ENCODE measurements around the gene ZC3H4.

The ZC3H4 gene

GRCh38 chr19:47047272-47047762 lies 66.3 kb downstream of the ZC3H4 start:
- Histone ChIP-seq H3K4me1 (ENCODE audit: control insufficient read depth, insufficient read depth, low read length) (peaks cover 7% of the 10 kb centered on the region), H3K9ac (ENCODE audit: low read length in 2 of 2) (no peak overlapping the region), H3K36me3 (ENCODE audit: control insufficient read depth in 2 of 2, insufficient read depth in 2 of 2, low read length in 2 of 2) (no peaks in the 10 kb centered on the region), H3K4me3 (ENCODE audit: low read length in 2 of 2) (peak overlapping the region; percentile 68 to 85), H3K9me3 (ENCODE audit: control insufficient read depth in 2 of 2, low read length in 2 of 2) (no peaks in the 10 kb centered on the region), H3K27me3 (ENCODE audit: control insufficient read depth in 1 of 2, insufficient read depth in 2 of 2, low read length in 2 of 2) (no peaks in the 10 kb centered on the region), H3K27ac (ENCODE audit: low read length) (peak overlapping the region; percentile 62)

GRCh38 chr19:47045867-47046470 lies 67.6 kb downstream of the ZC3H4 start:
- Histone ChIP-seq H3K27ac (ENCODE audit: low read length) (no peak overlapping the region), H3K4me3 (ENCODE audit: low read length in 2 of 2) (no peak overlapping the region), H3K4me1 (ENCODE audit: control insufficient read depth, insufficient read depth, low read length) (peaks cover 7% of the 10 kb centered on the region), H3K36me3 (ENCODE audit: control insufficient read depth in 2 of 2, insufficient read depth in 2 of 2, low read length in 2 of 2) (no peaks in the 10 kb centered on the region), H3K27me3 (ENCODE audit: control insufficient read depth in 1 of 2, insufficient read depth in 2 of 2, low read length in 2 of 2) (no peaks in the 10 kb centered on the region), H3K9me3 (ENCODE audit: control insufficient read depth in 2 of 2, low read length in 2 of 2) (no peaks in the 10 kb centered on the region), H3K9ac (ENCODE audit: low read length in 2 of 2) (no peak overlapping the region)

GRCh38 chr19:47044946-47045866 lies 68.4 kb downstream of the ZC3H4 start:
- H3K27me3 ChIP-seq (ENCODE audit: control insufficient read depth in 1 of 2, insufficient read depth in 2 of 2, low read length in 2 of 2): no peaks in the 10 kb centered on the region
- H3K9me3 ChIP-seq (ENCODE audit: control insufficient read depth in 2 of 2, low read length in 2 of 2): no peaks in the 10 kb centered on the region
- H3K4me3 ChIP-seq (ENCODE audit: low read length in 2 of 2): no peak overlapping the region

GRCh38 chr19:47040869-47041268 lies 72.7 kb downstream of the ZC3H4 start:
- peaks cover 3% of the 10 kb centered on the region for H3K4me1 ChIP-seq (ENCODE audit: control insufficient read depth, insufficient read depth, low read length)
- no peak overlapping the region for H3K27ac ChIP-seq (ENCODE audit: low read length)
- no peaks in the 10 kb centered on the region for H3K9me3 ChIP-seq (ENCODE audit: control insufficient read depth in 2 of 2, low read length in 2 of 2)
- H3K36me3 ChIP-seq (ENCODE audit: control insufficient read depth in 2 of 2, insufficient read depth in 2 of 2, low read length in 2 of 2): no peaks in the 10 kb centered on the region
- no peaks in the 10 kb centered on the region for H3K27me3 ChIP-seq (ENCODE audit: control insufficient read depth in 1 of 2, insufficient read depth in 2 of 2, low read length in 2 of 2)
- no peak overlapping the region for H3K4me3 ChIP-seq (ENCODE audit: low read length in 2 of 2)
- H3K9ac ChIP-seq (ENCODE audit: low read length in 2 of 2): no peak overlapping the region

More at GRCh38 chr19:47044946-47045866, 68.4 kb downstream of the ZC3H4 start:
- no peak overlapping the region for H3K9ac ChIP-seq (ENCODE audit: low read length in 2 of 2)
- no peaks in the 10 kb centered on the region for H3K36me3 ChIP-seq (ENCODE audit: control insufficient read depth in 2 of 2, insufficient read depth in 2 of 2, low read length in 2 of 2)
- H3K27ac ChIP-seq (ENCODE audit: low read length): no peak overlapping the region
- peaks cover 7% of the 10 kb centered on the region for H3K4me1 ChIP-seq (ENCODE audit: control insufficient read depth, insufficient read depth, low read length)

- Histone ChIP-seq H3K9ac (ENCODE audit: low read length in 2 of 2) (no peak overlapping the region), H3K27ac (ENCODE audit: low read length) (no peak overlapping the region), H3K4me3 (ENCODE audit: low read length in 2 of 2) (no peak overlapping the region), H3K4me1 (ENCODE audit: control insufficient read depth, insufficient read depth, low read length) (peaks cover 8% of the 10 kb centered on the region), H3K36me3 (ENCODE audit: control insufficient read depth in 2 of 2, insufficient read depth in 2 of 2, low read length in 2 of 2) (no peaks in the 10 kb centered on the region), H3K9me3 (ENCODE audit: control insufficient read depth in 2 of 2, low read length in 2 of 2) (no peaks in the 10 kb centered on the region), H3K27me3 (ENCODE audit: control insufficient read depth in 1 of 2, insufficient read depth in 2 of 2, low read length in 2 of 2) (peaks cover 0 to under 1% of the 10 kb centered on the region in 2 donors)
These were observed 74.2 kb downstream of the ZC3H4 start for GRCh38 chr19:47039239-47039874.

- Histone ChIP-seq H3K27ac (ENCODE audit: low read length) (no peak overlapping the region), H3K9ac (ENCODE audit: low read length in 2 of 2) (no peak overlapping the region)
These were observed 75.8 kb downstream of the ZC3H4 start for GRCh38 chr19:47037766-47038165.

GRCh38 chr19:47036097-47036651 lies 77.4 kb downstream of the ZC3H4 start:
- Histone ChIP-seq H3K36me3 (ENCODE audit: control insufficient read depth in 2 of 2, insufficient read depth in 2 of 2, low read length in 2 of 2) (no peaks in the 10 kb centered on the region), H3K27ac (ENCODE audit: low read length) (peak overlapping the region; percentile 64), H3K27me3 (ENCODE audit: control insufficient read depth in 1 of 2, insufficient read depth in 2 of 2, low read length in 2 of 2) (peaks cover 9 to 10% of the 10 kb centered on the region in 2 donors), H3K4me3 (ENCODE audit: low read length in 2 of 2) (peak overlapping the region; percentile 45 to 74), H3K9me3 (ENCODE audit: control insufficient read depth in 2 of 2, low read length in 2 of 2) (no peaks in the 10 kb centered on the region), H3K4me1 (ENCODE audit: control insufficient read depth, insufficient read depth, low read length) (peaks cover 13% of the 10 kb centered on the region), H3K9ac (ENCODE audit: low read length in 2 of 2) (peak overlapping the region in 1 of 2 donors; percentile 64)

More at GRCh38 chr19:47037766-47038165, 75.8 kb downstream of the ZC3H4 start:
- peaks cover 8% of the 10 kb centered on the region for H3K4me1 ChIP-seq (ENCODE audit: control insufficient read depth, insufficient read depth, low read length)
- peaks cover 3% of the 10 kb centered on the region in 2 donors for H3K27me3 ChIP-seq (ENCODE audit: control insufficient read depth in 1 of 2, insufficient read depth in 2 of 2, low read length in 2 of 2)
- no peaks in the 10 kb centered on the region for H3K36me3 ChIP-seq (ENCODE audit: control insufficient read depth in 2 of 2, insufficient read depth in 2 of 2, low read length in 2 of 2)
- no peaks in the 10 kb centered on the region for H3K9me3 ChIP-seq (ENCODE audit: control insufficient read depth in 2 of 2, low read length in 2 of 2)
- no peak overlapping the region for H3K4me3 ChIP-seq (ENCODE audit: low read length in 2 of 2)

- peak overlapping the region; percentile 64 for H3K27ac ChIP-seq (ENCODE audit: low read length)
- H3K4me3 ChIP-seq (ENCODE audit: low read length in 2 of 2): peak overlapping the region; percentile 45 to 74
- no peaks in the 10 kb centered on the region for H3K36me3 ChIP-seq (ENCODE audit: control insufficient read depth in 2 of 2, insufficient read depth in 2 of 2, low read length in 2 of 2)
- H3K9ac ChIP-seq (ENCODE audit: low read length in 2 of 2): peak overlapping the region in 1 of 2 donors; percentile 64
- no peaks in the 10 kb centered on the region for H3K9me3 ChIP-seq (ENCODE audit: control insufficient read depth in 2 of 2, low read length in 2 of 2)
- H3K27me3 ChIP-seq (ENCODE audit: control insufficient read depth in 1 of 2, insufficient read depth in 2 of 2, low read length in 2 of 2): peaks cover 9 to 14% of the 10 kb centered on the region in 2 donors
- H3K4me1 ChIP-seq (ENCODE audit: control insufficient read depth, insufficient read depth, low read length): peaks cover 13% of the 10 kb centered on the region
These were observed 78.2 kb downstream of the ZC3H4 start for GRCh38 chr19:47035127-47036096.

GRCh38 chr19:47032171-47032811 lies 81.3 kb downstream of the ZC3H4 start:
- Histone ChIP-seq H3K4me1 (ENCODE audit: control insufficient read depth, insufficient read depth, low read length) (peaks cover 13% of the 10 kb centered on the region), H3K4me3 (ENCODE audit: low read length in 2 of 2) (no peak overlapping the region), H3K9me3 (ENCODE audit: control insufficient read depth in 2 of 2, low read length in 2 of 2) (no peaks in the 10 kb centered on the region), H3K27ac (ENCODE audit: low read length) (no peak overlapping the region), H3K36me3 (ENCODE audit: control insufficient read depth in 2 of 2, insufficient read depth in 2 of 2, low read length in 2 of 2) (no peaks in the 10 kb centered on the region), H3K27me3 (ENCODE audit: control insufficient read depth in 1 of 2, insufficient read depth in 2 of 2, low read length in 2 of 2) (peaks cover 22 to 25% of the 10 kb centered on the region in 2 donors), H3K9ac (ENCODE audit: low read length in 2 of 2) (no peak overlapping the region)
